K562 treated with DMSO at 1 percent for 4 hours (cell line): ENCODE results near the gene FRS2. TPM values are rescaled to one million over a fixed set of nuclear protein-coding genes. Genes with fewer than 3 reads are reported as not detected.

Source experiments
- total RNA-seq: library from RNA; unstranded; fragments of 300-600 nt; gene quantifications from 2 replicates; pipeline ENCODE4 v1.2.3, GENCODE V29; 2022; ENCODE audit not compliant: insufficient read depth

FRS2 gene, protein sequence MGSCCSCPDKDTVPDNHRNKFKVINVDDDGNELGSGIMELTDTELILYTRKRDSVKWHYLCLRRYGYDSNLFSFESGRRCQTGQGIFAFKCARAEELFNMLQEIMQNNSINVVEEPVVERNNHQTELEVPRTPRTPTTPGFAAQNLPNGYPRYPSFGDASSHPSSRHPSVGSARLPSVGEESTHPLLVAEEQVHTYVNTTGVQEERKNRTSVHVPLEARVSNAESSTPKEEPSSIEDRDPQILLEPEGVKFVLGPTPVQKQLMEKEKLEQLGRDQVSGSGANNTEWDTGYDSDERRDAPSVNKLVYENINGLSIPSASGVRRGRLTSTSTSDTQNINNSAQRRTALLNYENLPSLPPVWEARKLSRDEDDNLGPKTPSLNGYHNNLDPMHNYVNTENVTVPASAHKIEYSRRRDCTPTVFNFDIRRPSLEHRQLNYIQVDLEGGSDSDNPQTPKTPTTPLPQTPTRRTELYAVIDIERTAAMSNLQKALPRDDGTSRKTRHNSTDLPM
- 9.0 and 9.4 TPM in 2 replicates for total RNA-seq

GRCh38 chr12:69470189-69471075 is at the start of gene FRS2:
Gene FRS2 (plus strand): TSS chr12:69470388. CDS start chr12:69569031, 98,643 bp downstream.

DNA sequence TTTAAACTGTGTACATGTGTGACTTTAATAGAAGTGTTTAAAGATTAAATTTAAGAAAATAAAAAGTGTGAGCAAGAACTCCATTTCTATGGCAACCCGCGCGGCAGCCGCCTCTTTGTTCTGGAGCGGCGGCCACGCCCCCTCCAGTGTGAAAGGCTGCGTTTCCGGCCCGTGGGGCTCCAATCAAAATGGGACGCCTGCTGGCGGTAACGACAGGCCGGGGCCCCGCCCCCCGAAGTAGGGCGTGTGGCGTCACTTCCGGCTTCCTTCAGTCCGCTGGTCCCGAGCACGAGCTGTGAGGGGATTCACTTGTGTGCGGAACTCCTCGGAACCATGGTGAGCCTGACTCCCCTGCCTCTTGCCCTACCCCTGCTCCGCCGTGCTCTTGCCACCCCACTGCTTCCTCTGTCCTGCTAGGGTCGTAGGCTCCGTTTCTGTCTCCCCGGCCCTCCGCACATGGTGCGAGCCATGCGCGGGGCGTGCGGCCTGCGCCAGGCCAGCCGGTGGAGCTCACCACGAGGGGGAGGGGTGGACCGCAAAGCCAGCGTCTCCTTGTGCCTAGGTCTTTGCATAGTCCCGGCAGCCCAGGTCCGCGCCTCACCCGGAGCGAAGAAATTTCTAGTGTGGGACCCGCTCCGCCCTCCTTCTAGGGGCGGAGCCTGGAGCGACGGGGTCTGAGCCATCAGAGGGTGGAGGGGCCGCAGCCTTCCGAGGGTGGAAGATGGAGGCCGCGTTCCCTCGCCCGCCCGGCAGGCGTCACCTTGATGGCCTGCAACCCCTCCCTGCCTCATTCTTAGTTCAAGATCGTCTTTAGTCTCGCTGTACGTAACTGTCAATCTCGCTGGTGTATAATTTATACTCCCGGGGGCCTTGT is 115.2 kb downstream of the FRS2 start, which contains the start of gene CCT2:
Gene CCT2 (plus strand): TSS at position 271 of the 874 bp plus-strand sequence. CDS start 63 bp downstream, at position 334.

DNA sequence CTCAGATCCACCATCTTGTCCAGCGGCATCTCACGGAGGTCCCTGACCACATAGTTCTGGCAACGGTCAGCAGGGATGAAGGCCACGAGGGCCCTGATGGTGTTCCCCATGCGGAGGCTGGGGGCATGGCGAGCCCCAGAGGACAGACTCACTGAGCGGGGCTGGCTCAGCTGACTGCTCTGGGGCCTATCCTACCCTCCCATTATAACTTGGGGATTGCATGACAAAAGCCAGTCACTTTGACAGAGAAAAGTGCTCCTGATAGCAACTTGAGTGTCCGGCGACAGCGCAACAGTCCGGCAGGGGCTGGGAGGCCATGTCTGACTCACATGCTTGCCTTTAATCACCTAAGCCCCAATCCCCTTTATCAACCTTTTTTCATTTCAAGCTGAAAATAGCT is 140.5 kb downstream of the FRS2 start, which contains the start of gene LRRC10:
Gene LRRC10 (minus strand): TSS at position 179 of the 400 bp plus-strand sequence. CDS start 69 bp downstream, at position 110.

Other genes starting within 250 kb of the FRS2 start
- 54.2 and 58.1 TPM in 2 replicates for gene CPSF6, start 230.8 kb upstream of the FRS2 start, total RNA-seq
- 46.3 and 66.7 TPM in 2 replicates for gene LYZ, start 122.0 kb upstream of the FRS2 start, total RNA-seq
- 27.1 and 31.1 TPM in 2 replicates for gene YEATS4, start 110.6 kb upstream of the FRS2 start, total RNA-seq
- 179 and 220 TPM in 2 replicates for gene CCT2, start 115.1 kb downstream of the FRS2 start, total RNA-seq
- gene LRRC10, start 140.5 kb downstream of the FRS2 start, total RNA-seq: not detected in 2 replicates
- gene BEST3, start 228.9 kb downstream of the FRS2 start, total RNA-seq: not detected in 2 replicates